ENCODE data around the gene SERPINH1.

SERPINH1 gene

DNA sequence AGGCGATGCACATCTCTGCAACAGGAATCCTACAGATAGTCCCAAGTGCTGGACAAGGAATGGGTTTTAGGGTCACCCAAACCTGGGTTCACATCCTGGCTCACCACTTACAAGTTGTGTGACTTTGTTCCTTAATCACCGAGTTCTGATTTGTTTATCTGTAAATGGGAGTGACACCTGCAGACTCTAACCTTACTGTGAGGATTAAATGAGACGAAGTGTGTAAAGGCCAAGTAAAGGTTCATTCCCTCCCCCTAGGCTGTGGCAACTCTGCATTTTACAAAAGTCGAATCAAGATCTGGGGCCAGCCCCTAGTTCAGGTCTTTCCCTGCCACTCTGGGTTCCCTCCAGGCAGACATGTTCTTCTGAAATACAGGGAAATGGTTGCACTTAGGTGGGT, 34.9 kb downstream of the SERPINH1 start:
- no peak for DNase-seq (ENCODE audit: low spot score)

DNA sequence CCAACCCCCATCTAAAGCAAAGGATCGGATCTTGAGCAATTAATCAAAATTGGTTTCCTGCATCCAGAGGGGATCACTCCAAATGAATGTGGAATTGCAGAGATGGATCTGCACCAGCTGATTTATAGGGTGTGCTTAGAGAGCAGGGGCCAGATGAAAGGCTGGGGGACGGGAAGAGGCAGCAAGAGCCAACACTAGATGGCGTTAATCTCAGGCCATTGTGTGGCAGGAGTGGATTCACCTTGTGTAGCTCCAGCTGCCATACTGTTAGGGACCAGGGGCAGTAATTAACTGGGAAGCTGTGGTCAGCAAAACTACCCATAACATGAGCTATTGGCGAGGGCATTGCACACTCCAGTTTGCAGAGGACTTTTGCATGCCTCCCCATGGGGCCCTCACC, 35.6 kb downstream of the SERPINH1 start:
- no peak for DNase-seq (ENCODE audit: low spot score)

DNA sequence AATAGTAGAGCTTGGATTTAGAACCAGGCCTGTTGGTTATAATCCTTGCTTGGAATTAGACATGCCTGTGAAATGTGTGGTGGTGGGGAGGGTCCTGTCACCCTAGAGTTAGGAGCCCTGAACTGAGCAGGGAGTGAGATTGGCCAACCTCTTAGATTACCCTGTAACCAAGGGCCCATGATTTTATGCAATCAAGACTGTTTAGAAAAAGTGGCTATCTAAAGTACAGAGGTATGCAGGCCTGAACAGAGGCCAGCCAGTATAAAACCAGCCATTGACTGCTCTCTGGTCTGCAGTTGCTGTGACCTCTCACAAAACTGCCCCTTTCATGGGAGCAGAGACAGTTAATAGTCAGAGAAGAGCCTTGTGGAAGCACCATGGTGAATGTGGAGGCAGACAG, 36.2 kb downstream of the SERPINH1 start:
- no peak for DNase-seq (ENCODE audit: low spot score)

DNA sequence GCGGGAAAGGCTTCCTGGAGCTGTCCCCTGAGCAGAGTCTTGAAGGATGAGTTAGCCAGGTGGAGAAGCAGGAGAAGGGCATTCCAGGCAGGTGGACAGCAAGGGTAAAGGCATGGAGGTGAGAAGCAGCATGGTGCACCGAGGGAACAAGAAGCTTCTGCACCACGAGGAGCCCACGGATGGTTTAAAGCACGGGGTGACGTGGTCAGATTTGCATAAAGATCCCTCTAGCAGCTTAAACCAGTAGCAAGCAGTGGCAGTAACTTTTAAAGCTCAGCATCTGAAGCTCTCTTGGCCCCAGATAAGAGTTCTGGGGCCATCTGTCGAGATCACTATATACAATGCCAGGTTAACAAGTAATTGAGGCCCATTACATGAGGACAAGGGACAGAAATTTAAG, 36.8 kb downstream of the SERPINH1 start:
- DNase-seq (ENCODE audit: low spot score): no peak

DNA sequence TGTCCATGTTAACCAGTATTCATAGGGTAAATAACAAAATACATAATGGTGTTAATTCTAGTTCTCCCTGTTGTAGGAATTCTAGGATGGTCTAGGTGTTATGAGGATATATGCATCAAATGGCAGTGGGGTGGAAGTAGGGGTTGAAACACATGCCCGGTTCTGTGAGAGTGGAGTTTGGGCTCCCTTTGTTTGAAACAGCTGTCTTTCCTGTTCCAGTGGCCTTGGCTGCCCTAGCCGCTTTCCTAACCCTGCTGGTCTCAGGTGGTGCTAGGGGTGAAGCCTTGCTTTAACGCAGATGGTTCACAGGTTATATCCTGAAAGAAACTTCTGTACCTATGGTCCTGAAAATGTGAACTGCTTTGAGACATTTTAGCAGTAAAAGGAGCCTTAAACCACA, 38.3 kb downstream of the SERPINH1 start:
- DNase-seq (ENCODE audit: low spot score): no peak

DNA sequence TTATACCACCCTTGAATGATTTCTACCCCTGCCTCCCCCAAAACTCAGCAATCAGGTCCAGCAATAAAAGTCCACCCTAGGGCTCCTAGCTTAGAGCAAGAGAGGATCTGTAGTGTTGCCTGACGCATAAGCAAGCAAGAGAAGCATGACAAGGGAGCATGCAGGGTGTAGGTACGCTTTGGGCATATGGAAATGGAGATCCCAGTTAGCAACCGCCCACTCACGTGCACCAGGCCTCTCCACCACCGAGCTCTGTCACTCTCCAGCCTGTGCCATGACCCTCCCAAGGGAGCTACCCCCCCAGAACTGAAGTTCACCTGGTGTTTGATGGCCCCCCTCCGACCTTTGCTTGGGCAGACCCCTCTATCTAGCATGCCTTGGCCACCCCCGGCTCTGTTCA, 39.4 kb downstream of the SERPINH1 start:
- DNase-seq (ENCODE audit: low spot score): no peak

DNA sequence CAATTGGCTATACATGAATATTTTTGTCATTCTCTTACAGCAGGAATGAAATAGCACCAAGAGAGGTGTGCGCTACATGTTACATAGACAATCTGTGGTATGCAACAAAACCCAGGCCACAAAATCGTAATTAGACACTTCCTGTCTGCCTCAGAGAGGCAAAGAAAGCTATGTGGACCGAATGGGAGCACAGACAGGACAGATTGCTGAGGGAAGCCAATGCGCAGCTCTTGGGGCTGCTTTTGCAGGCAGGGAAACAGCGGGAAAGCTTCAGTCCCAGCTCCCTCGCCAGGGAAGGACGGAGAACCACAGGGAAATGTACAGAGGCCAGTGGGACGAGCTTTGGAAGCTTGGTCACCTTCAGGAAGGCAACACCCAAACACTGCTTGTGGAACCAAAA, 40.9 kb downstream of the SERPINH1 start:
- DNase-seq (ENCODE audit: low spot score): no peak

DNA sequence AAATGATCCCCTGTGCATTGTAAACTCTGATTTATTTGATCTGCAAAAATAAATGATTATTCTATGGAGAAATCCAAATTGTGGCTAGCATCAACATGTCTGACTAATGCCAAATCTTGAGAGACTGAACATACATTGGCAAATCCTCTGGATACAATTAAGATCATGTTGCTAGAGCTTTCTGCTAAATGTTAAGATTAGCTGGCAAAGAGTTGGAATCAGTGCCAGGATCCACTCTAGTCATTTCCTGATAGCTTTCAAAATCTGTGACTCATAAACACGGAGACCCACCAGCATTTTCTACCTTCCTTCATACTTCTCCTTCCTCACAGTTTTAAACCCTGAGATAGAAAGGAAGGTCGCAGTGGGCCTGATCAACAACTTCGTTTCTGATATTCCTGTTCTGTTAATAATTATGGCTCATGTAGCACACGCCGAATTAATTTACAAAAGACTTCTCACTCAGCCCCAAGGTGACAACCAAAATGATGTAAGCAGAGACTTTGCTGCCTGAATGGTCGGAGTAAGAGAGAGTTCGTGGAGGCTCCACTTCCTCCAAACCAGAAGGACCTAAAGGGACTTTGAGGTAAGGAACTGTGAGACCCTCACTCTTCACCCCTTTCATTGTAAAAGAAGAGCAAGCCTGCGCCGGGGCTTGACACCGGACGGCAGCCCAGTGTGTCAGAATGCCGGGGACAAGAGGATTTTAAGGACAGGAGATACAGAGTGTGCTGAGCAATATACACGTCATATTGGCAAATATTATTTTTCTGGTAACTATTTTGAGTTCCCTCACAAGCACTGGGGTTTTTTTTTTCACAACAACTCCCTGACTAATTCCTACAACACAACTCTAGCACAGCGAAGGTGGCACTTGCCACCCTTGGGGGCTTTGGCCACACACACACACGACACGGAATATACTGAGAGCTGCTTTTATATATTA, 42.0 kb downstream of the SERPINH1 start:
- no peak for DNase-seq (ENCODE audit: low spot score)

DNA sequence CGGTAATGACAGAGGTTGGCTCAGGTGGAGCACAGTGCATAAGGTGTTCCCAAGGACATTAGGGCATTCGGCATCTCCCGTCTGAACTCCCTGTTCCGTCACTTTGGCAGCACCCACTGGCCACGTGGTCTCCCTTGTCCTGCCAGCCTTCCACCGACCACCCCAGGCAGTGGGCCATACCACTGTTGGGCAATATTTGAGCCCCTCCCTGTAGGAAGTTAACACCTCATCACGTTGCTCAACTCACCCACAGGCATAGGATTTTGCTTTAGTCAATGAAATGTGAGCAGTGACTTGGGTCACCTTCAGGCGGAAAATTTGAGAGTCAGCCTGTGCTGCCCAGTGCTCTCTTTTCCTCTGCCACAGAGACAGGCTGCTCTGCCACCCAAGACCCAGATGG, 44.0 kb downstream of the SERPINH1 start:
- no peak for DNase-seq (ENCODE audit: low spot score)

DNA sequence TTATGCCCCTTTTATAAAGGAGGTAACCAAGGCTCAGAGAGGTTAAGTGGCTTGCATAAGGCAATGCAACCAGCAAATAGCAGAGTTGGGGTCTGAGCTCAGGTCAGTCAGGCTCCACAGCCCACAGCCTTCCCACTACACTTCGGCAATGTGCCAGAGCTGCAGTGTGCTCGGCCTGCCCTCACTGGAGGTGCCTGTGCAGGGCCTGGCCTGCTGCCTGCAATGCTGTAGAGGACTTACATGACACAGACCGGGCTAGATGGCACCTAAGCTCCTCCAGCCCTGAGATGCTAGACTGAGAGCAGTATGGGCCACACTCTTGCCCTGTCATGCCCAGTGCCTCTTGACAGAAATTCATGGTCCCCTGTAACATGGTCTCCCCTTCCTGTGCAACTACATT, 49.8 kb downstream of the SERPINH1 start:
- DNase-seq (ENCODE audit: low spot score): no peak

DNA sequence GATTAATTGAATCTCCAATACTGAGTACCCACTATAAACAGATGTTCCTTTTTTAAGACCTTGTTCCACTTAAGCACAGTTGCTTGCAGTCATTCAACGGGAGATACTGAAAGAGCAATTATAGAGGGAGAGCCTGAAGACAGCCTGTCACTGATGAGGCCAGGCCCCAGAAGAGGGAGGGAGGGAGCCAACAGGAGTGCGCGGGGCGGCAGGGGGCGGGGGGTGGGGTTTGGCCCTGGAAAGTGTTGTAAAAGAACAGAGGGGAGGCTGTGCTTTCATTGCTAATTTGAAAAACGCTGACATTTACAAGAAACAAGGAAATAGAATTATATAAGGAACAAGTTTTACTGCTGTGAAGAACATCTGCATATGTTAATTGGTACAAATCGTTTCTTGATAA, 53.7 kb downstream of the SERPINH1 start:
- DNase-seq (ENCODE audit: low spot score): no peak

DNA sequence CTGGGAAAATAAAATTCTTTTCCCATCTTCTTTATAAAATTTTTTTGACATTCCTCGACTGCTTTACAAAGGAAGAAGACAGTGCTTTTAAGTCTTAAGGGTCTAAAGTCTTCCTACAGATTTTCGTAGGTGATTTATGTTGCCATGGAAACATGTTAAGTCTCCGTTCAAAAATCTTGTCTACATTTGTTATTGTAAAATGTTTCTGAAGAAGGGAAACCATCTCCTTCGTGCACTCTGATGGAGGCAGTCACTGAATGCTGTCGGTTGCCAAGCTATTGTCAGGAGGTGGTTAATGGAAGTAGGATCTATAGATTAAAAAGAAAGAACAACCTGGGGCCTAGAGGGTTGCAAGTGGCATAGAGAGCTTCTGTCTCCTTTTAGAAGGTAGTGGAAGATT, 54.2 kb downstream of the SERPINH1 start:
- DNase-seq (ENCODE audit: low spot score): no peak

Data from CD4-positive, alpha-beta T cell treated with Interleukin-6 at 100 ng/mL for 8 hours (primary cell).